Raji (cell line): ENCODE results near the gene RIPPLY3.

ENCODE experiments used
- POLR2A ChIP-seq: IDR thresholded peaks from 2 replicates; pipeline ENCODE4 v1.6.1; 2011; ENCODE audit warnings: low read depth, low read length, control low read depth; ENCODE audit not compliant: insufficient read depth

The RIPPLY3 gene, protein sequence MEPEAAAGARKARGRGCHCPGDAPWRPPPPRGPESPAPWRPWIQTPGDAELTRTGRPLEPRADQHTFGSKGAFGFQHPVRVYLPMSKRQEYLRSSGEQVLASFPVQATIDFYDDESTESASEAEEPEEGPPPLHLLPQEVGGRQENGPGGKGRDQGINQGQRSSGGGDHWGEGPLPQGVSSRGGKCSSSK

DNA sequence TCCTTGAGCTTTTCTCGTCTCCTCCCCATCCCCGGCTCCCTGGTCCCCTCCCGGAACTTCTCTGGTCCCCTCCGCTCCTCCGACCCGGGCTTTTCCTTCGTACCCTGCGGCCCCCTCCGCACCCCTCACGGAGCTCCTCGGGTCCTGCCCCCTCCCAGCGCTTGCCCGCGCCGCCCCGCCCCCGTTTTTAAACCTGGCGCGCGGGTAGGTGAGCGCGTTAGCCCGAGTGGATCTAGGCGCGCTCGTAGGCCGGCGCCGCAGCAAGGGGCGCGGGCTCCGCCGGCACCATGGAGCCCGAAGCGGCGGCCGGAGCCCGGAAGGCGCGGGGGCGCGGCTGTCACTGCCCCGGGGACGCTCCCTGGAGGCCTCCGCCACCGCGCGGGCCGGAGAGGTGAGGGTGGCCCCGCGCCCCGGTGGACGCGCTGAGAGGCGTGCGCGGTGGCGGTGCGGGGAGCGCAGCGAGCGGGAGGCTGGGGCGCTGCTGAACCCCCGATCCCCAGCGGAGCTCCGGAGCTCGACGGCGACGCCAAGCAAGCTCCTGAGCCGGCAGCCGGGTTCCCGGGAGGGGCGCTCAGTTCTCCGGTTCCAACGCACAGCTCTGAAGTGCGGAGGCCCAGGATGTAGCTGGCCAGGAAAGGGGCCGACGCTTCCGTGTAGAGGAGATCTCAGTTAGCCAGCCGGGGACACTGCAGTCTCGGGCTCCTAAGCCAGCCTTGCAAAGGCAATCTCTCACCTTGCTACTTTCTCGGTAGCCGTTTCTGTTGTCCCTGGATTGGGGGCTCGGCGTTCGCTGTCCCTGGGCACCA is at the start of gene RIPPLY3:
Gene RIPPLY3 (plus strand): TSS at position 217 of the 806 bp plus-strand sequence. CDS start 71 bp downstream, at position 288.
- TF ChIP-seq POLR2A = no peak

DNA sequence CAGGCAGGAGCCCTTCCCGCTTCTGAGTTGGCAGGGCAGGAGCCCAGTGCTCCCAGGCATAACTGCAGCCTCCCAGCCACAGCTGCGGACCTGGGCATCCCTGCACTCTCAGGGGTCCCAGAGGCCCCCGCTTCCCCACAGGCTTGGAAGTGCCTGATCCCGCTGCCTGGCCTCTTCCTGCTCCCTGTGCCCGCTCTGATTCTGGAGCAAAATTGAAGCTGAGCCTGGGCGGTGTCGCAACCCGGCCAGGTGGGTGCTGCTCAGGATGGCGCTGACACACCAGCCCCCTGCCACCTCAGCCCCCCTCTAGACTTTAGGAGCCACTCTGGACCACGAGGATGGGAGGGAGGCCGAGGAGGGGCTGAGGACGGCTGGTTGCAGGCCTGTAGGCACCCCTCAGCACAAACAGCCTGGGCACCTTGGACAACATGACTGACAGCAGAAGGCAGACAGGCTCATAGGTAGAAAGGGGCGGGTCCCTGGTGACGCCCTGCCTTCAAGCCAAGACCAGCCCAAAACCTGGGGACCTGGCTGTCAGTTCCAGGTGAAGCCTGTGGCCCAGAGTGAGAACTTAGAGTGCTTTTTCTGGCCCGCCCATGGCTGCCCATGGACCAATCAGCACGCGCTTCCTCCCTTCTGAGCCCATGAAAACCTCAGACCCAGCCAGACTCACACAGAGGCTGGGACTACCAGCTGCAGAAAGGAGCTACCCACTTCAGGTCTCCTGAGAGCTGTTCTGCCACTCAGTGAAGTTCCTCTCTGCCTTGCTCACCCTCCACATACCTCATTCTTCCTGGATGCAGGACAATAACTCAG is 47.3 kb upstream of the RIPPLY3 start:
- TF ChIP-seq POLR2A = no peak

DNA sequence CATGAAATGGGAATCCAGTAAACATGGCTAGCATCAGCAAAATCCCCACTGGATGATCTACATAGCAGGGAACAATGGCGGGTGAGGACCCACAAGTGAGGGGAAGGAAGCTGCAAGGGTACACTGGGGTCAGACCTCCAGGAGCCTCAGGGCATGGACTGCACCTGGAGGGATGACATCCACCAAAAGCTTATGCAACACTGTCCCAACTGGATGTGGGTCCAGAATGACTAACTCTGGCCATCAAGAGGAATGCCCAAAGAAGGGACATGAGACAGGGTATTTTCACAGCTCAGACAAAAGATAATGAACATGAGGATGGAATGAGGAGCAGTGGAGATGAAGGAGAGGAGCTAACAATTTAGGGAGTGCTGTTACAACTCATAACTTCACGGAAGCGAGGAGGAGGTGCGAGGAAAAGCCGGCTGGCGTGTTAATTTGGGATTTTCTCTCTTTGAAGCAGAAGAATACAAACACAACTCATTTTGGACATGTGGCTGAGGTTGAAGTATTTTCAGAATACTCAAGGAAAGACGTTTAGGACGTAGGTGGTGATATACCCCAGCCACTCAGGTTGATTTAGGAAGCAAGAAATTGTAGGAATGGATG is 45.7 kb upstream of the RIPPLY3 start:
- TF ChIP-seq POLR2A = no peak

- TF ChIP-seq POLR2A = no peak
Observed at GRCh38 chr21:36962098-36962780, 44.3 kb upstream of the RIPPLY3 start.

DNA sequence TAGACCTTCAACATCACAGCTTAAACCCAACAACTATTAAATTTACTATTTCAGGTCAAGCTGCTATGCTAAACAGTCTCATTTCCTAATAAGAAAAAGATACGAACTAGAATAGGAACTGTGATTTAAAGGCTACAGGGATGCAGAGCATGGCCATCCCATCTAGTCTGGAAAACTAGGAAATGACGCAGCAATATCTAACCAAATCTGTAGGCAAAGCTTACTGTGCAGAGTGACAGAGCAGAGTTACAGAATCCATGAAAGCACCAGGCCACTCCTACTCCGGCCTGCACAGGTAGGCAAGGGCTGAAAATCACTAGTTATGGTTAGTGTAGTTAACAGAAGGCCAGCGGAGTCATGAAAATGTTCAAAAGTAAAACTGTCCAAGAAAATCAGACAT is 42.1 kb upstream of the RIPPLY3 start:
- TF ChIP-seq POLR2A = no peak

GRCh38 chr21:36964827-36965719 is 41.4 kb upstream of the RIPPLY3 start:
- TF ChIP-seq POLR2A = no peak

- TF ChIP-seq POLR2A = no peak
Observed at GRCh38 chr21:36965720-36966065, 40.8 kb upstream of the RIPPLY3 start.

GRCh38 chr21:36966066-36966820 is 40.3 kb upstream of the RIPPLY3 start, which contains the start of gene HLCS:
TSS of gene HLCS (minus strand) at chr21:36966669. CDS start at chr21:36966638, 31 bp downstream.
- peak; percentile 70 for TF ChIP-seq POLR2A

GRCh38 chr21:36966821-36967768 is 39.4 kb upstream of the RIPPLY3 start:
- TF ChIP-seq POLR2A = no peak

- TF ChIP-seq POLR2A = no peak
Observed at GRCh38 chr21:36968414-36968813, 38.1 kb upstream of the RIPPLY3 start.

DNA sequence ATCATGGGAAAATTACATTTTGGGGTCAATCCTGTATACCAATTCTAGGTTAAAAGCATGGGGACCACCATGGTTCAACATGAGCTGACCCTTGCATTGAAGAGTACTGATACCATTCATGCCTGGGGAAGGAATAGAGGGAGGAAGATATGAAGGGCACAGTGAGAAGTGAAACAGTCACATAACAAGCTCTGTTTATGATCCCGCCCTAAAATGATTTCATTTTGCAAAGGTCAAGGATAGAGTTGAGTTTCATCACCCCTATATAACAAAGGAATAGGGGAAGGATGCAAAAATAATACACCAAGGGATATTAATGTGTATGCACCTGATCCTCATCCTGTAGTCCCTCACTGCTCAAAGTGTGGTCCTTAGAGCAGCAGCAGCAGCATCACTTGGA is 37.5 kb upstream of the RIPPLY3 start:
- no peak for TF ChIP-seq POLR2A
